Transverse colon (tissue), 3 donors: Measurements from ENCODE around the gene CAPSL.

ENCODE experiments used
- POLR2A ChIP-seq: fragments of 450-650 bp; IDR thresholded peaks from one replicate; pipeline ENCODE4 v1.6.1; 2016; ENCODE audit warnings: antibody characterized with exemption, mild to moderate bottlenecking, moderate library complexity
- TF ChIP-seq, protein P1 (sequence below), 5 experiments: fragments of 200-600 bp in 3 of 5; fragments of 450-650 bp in 2 of 5; sonication (generic) in 3 of 5; IDR thresholded peaks; 1 replicate in 2 of 5; 2 replicates in 3 of 5; pipeline ENCODE4 v1.5.1; 2016 to 2017; ENCODE audit warnings: antibody characterized with exemption in 5 of 5, inconsistent platforms in 3 of 5, mild to moderate bottlenecking in 2 of 5, moderate library complexity in 1 of 5

DNA sequence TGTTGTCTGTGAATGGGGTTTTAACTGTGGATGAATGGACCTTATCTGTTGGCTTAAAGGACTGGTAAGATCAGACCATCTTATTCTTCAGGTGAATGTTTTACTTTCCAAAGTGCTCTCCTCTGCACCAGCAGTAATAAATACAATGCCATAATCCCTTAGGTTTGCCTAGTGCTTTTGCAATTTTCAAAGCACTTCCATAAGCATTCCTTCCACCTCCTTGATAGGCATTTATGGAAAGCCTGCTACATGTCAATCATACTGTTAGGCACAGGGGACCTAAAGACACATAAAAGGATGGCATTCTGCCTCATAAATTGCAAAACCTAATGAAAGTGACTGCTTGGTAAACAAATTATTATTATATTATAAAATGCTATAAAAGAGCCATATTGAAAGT lies 60.3 kb downstream of the CAPSL start:
- TF ChIP-seq, protein P1, sequence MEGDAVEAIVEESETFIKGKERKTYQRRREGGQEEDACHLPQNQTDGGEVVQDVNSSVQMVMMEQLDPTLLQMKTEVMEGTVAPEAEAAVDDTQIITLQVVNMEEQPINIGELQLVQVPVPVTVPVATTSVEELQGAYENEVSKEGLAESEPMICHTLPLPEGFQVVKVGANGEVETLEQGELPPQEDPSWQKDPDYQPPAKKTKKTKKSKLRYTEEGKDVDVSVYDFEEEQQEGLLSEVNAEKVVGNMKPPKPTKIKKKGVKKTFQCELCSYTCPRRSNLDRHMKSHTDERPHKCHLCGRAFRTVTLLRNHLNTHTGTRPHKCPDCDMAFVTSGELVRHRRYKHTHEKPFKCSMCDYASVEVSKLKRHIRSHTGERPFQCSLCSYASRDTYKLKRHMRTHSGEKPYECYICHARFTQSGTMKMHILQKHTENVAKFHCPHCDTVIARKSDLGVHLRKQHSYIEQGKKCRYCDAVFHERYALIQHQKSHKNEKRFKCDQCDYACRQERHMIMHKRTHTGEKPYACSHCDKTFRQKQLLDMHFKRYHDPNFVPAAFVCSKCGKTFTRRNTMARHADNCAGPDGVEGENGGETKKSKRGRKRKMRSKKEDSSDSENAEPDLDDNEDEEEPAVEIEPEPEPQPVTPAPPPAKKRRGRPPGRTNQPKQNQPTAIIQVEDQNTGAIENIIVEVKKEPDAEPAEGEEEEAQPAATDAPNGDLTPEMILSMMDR (IDR thresholded peaks at IDR 0.05), result no peak
- TF ChIP-seq POLR2A, result no peak
